ENCODE results near the gene CLCNKA.

CLCNKA gene

GRCh38 chr1:16082283-16083038 is 60.6 kb downstream of the CLCNKA start:
- peak; percentile 11 for DNase-seq

GRCh38 chr1:16083486-16083885 is 61.6 kb downstream of the CLCNKA start:
- no peak for DNase-seq
